ENCODE results near the gene TMEM163. TPM values are rescaled to one million over a fixed set of nuclear protein-coding genes. Genes with fewer than 3 reads are reported as not detected.

The TMEM163 gene
- total RNA-seq, 1 donor from 2014 or later = 31.9 TPM

DNA sequence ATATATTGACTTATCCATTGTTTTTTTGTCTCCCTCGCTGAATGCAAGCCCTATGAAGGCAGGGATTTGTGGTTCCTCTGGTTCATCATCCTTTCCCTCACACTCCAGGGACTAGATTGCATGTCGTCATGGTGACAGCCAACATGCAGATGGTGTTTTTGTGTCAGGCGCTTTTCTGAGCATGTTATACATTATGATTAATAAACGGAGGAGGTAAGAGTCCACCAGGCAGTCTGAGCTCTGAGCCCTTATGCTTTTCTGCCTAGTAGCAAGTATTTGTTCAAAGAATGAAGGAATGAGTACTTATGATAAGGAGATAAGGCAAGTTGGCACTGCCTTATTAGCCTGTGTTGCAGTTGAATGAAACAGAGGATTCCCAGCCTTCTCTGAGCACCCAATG, 283.3 kb downstream of the TMEM163 start:
- DNase-seq (no peak), ATAC-seq (peak in 1 of 2 donors; percentile 69)
- TF ChIP-seq, protein P1, sequence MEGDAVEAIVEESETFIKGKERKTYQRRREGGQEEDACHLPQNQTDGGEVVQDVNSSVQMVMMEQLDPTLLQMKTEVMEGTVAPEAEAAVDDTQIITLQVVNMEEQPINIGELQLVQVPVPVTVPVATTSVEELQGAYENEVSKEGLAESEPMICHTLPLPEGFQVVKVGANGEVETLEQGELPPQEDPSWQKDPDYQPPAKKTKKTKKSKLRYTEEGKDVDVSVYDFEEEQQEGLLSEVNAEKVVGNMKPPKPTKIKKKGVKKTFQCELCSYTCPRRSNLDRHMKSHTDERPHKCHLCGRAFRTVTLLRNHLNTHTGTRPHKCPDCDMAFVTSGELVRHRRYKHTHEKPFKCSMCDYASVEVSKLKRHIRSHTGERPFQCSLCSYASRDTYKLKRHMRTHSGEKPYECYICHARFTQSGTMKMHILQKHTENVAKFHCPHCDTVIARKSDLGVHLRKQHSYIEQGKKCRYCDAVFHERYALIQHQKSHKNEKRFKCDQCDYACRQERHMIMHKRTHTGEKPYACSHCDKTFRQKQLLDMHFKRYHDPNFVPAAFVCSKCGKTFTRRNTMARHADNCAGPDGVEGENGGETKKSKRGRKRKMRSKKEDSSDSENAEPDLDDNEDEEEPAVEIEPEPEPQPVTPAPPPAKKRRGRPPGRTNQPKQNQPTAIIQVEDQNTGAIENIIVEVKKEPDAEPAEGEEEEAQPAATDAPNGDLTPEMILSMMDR (IDR thresholded peaks at IDR 0.05) = no peak
- H3K36me3 ChIP-seq = peaks cover 45% of the 10 kb centered on the region
- H3K27ac ChIP-seq = no peak overlapping the region
- no peaks in the 10 kb centered on the region for H3K9me3 ChIP-seq
- H3K4me3 ChIP-seq = no peak overlapping the region
- no peaks in the 10 kb centered on the region for H3K4me1 ChIP-seq
- H3K27me3 ChIP-seq (ENCODE audit: low read depth) = no peaks in the 10 kb centered on the region
- intact Hi-C loops (cut with DNase I) = no loop called here

DNA sequence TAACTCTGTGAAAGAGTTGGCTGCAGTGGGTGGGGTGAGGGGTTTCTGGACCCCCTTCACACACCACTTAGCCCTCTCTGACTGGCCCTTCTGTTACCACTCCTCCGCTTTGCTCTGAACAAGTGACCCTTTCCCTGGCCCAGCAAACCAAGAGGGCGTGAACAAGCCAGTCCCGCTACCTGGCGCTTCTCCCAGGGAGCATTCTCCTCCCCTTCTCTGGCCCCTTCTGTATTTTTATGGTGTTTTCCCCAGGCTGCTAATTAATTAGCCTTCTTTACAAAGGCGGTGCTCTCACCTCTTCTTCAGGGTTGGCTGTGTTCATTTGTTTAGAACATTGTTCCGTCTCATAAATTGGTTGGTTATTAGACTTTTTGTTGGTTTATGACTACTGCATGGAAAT, 284.8 kb downstream of the TMEM163 start:
- Histone ChIP-seq H3K27me3 (ENCODE audit: low read depth) (no peaks in the 10 kb centered on the region), H3K36me3 (peaks cover 43% of the 10 kb centered on the region), H3K9me3 (no peaks in the 10 kb centered on the region), H3K27ac (no peak overlapping the region), H3K4me1 (no peaks in the 10 kb centered on the region), H3K4me3 (no peak overlapping the region)
- intact Hi-C loops (cut with DNase I) = no loop called here
- DNase-seq (no peak), ATAC-seq (no peak)
- TF ChIP-seq, protein P1 (IDR thresholded peaks at IDR 0.05) = no peak

DNA sequence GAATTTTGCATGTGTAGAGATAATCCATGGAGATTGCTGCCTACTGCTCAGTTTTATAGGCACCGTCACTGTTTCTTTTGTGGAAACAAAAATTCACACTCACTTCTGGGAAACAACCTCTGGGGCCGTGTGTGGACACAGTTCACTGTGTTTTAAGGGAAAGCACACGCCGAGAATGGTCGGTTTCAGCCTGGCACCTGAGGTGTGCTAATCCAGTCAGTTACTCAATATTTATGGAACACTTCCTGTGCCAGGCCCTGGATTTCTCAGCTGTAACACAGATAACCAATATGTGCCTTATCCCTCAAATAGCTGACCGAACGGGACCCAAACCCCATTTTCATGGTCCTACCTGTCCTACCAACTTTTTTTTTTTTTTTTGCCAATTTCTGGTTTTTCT, 285.3 kb downstream of the TMEM163 start:
- Histone ChIP-seq H3K9me3 (no peaks in the 10 kb centered on the region), H3K27me3 (ENCODE audit: low read depth) (no peaks in the 10 kb centered on the region), H3K36me3 (peaks cover 48% of the 10 kb centered on the region), H3K4me1 (no peaks in the 10 kb centered on the region), H3K27ac (no peak overlapping the region), H3K4me3 (no peak overlapping the region)
- TF ChIP-seq, protein P1 (IDR thresholded peaks at IDR 0.05) = no peak
- intact Hi-C loops (cut with DNase I) = no loop called here
- DNase-seq (no peak), ATAC-seq (no peak)

DNA sequence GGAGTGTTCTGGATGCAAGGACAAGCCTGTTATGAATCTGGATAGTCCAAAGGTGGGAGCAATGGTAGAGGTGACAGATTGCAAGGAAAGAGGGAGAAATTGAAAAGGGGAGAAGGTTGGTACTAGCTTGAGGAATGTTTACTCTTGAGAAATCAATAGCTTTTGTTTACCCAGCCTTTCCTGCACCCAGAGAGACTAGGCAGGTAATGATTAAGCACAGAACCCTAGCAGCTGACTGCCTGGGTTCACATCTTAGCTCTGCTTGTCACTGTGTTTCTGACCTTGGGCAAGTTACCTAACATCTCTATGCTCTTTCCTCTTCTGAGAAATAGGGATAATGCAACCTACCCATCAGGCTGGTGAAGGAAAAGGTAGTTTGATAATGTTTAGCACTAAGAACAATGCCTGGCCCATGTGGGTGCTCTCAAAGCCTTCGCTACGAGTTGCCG, 286.3 kb downstream of the TMEM163 start:
- H3K4me1 ChIP-seq = no peaks in the 10 kb centered on the region
- DNase-seq = no peak
- no peak overlapping the region for H3K27ac ChIP-seq
- no peaks in the 10 kb centered on the region for H3K9me3 ChIP-seq
- H3K27me3 ChIP-seq (ENCODE audit: low read depth) = no peaks in the 10 kb centered on the region
- TF ChIP-seq, protein P1 (IDR thresholded peaks at IDR 0.05) = no peak
- no peak for ATAC-seq
- intact Hi-C loops (cut with DNase I) = no loop called here
- peaks cover 58% of the 10 kb centered on the region for H3K36me3 ChIP-seq
- H3K4me3 ChIP-seq = no peak overlapping the region

DNA sequence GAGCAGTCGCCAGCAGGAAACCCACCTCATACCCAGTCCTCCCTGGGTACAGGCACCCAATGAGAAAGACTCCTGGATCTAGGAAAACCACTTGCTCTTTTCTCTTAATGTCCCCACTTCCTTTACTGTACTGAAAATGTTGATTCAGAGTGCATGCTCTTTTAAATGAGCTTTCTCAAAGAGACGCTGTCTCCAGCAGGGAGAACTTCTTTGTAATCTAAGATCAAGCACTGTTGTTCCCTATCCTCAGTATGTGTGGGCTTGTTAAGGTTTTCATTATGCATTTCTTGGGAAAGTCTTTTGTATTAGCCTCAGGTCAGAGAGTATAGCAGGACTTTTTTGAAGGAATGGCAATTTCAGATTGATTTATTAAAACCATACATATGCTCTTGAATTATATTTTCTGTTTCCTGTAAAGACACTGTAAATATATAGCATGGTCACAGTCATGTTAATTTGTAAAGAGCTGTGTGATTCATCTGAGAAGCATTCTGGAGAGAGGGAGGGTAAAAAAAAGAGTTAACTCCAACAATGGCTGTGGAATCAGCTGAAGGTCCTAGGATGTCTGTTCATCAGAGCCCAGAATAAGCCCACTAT, 286.9 kb downstream of the TMEM163 start:
- Histone ChIP-seq H3K36me3 (peaks cover 58% of the 10 kb centered on the region), H3K9me3 (no peaks in the 10 kb centered on the region), H3K4me1 (no peaks in the 10 kb centered on the region), H3K4me3 (no peak overlapping the region), H3K27ac (no peak overlapping the region), H3K27me3 (ENCODE audit: low read depth) (no peaks in the 10 kb centered on the region)
- TF ChIP-seq, protein P1 (IDR thresholded peaks at IDR 0.05) = no peak
- intact Hi-C loops (cut with DNase I) = no loop called here
- no peak for DNase-seq
- no peak for ATAC-seq
